Mucosa of descending colon (tissue), 3 donors: Measurements from ENCODE around the gene MLXIPL. TPM values are rescaled to one million over a fixed set of nuclear protein-coding genes. Genes with fewer than 3 reads are reported as not detected.

Experiments
- ATAC-seq: fragments of 200-7000 bp; cut with Tn5 transposase; one replicate; pipeline ENCODE4 v1.9.1; 2020; ENCODE audit warnings: mild to moderate bottlenecking, moderate library complexity
- DNase-seq, 3 donors: peaks; one replicate each; pipeline ENCODE4 v3.0.0-alpha.2; 2020
- H3K36me3 ChIP-seq: fragments of 200-600 bp; one replicate; pipeline ENCODE4 v1.8.0; 2021; ENCODE audit warnings: low read depth, mild to moderate bottlenecking
- H3K4me1 ChIP-seq: fragments of 200-600 bp; one replicate; pipeline ENCODE4 v1.8.0; 2021; ENCODE audit warnings: low read depth, mild to moderate bottlenecking
- H3K4me3 ChIP-seq: fragments of 200-600 bp; one replicate; pipeline ENCODE4 v1.8.0; 2021; ENCODE audit warnings: mild to moderate bottlenecking
- H3K9me3 ChIP-seq: fragments of 200-600 bp; one replicate; pipeline ENCODE4 v1.8.0; 2021; ENCODE audit warnings: mild to moderate bottlenecking
- CTCF ChIP-seq: fragments of 200-600 bp; IDR thresholded peaks from one replicate; pipeline ENCODE4 v1.8.0; 2022; ENCODE audit warnings: antibody characterized with exemption, mild to moderate bottlenecking
- intact Hi-C, 2 donors: fragments of 100-400 bp; cut with DNase I in 1 of 2; cut with micrococcal nuclease in 1 of 2; formaldehyde crosslinking; loops; one replicate each; pipeline versions ENCODE4 v1.11.0 to v1.11.1; 2022; cut with DNase I, micrococcal nuclease
- total RNA-seq, 3 donors: library from RNA; stranded (reverse); fragmentation: NEBNext Ultra II Directional in 2 of 3; extraction: Animal tissue kit (Norgen Biotek cat#: 25700) in 2 of 3; gene quantifications; one replicate each; pipeline versions ENCODE4 v1.2.1 to v1.2.4, GENCODE V29; 2021 to 2023
- donor health status: DM: no; HTN: no; CAD: no; lungs with moderate emphysema.
- donor health status: DM: no; HTN: no; CAD: no.
- donor health status: DM: no; HTN: yes; CAD: no.

MLXIPL gene
- total RNA-seq, 3 donors from 2014 or later, result 13.3 to 18.0 (median 15.1) TPM

DNA sequence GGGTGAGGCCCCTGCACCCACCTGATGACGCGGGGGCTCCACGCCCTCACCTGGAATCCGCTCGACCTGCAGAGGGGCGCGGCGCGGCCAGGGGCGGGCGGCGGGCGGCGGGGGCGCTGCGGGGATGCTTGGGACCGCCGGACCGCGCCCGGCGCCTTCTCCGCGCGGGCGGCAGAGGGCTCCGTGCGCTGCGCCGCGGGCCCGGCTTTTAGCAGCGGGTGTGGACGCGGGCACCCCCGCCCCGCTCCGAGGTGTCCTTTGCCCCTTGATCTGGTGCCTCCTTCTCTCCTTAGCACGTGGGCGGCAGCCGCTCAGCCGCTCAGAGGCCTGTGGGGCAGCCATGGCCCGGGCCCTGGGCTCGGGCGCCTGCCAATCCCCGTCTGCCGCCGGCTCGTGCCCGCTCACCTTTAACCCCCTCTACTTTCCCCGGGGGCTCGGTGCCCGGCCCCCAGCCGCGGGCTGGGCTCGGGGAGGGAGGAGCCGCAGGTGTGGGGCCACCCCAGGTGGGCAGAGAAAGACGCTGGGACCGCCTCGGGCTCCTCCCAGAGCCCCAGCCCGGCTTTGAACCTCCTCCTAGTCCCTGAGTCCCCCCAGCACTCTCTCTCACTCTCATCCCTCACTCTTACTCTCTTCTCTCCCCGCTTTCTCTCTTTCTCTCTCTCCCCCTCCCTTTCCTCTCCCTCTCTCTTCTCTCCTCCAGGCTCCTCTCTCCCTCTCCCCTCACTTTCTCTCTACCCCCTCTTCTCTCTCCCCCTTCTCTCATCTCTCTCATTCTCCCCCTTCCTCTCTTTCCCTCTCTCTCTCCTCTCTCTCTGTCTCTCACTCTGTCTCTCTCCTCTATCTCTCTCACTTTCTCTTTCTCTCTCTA is 23.6 kb upstream of the MLXIPL start:
- Histone ChIP-seq H3K4me3 (no peak overlapping the region), H3K36me3 (no peaks in the 10 kb centered on the region), H3K9me3 (no peaks in the 10 kb centered on the region), H3K4me1 (peaks cover 9% of the 10 kb centered on the region)
- intact Hi-C loops, result no loop called here
- ATAC-seq (peak; percentile 93), DNase-seq (peak; percentile 80 to 86 (median 84))
- peak; percentile 36 for TF ChIP-seq CTCF

DNA sequence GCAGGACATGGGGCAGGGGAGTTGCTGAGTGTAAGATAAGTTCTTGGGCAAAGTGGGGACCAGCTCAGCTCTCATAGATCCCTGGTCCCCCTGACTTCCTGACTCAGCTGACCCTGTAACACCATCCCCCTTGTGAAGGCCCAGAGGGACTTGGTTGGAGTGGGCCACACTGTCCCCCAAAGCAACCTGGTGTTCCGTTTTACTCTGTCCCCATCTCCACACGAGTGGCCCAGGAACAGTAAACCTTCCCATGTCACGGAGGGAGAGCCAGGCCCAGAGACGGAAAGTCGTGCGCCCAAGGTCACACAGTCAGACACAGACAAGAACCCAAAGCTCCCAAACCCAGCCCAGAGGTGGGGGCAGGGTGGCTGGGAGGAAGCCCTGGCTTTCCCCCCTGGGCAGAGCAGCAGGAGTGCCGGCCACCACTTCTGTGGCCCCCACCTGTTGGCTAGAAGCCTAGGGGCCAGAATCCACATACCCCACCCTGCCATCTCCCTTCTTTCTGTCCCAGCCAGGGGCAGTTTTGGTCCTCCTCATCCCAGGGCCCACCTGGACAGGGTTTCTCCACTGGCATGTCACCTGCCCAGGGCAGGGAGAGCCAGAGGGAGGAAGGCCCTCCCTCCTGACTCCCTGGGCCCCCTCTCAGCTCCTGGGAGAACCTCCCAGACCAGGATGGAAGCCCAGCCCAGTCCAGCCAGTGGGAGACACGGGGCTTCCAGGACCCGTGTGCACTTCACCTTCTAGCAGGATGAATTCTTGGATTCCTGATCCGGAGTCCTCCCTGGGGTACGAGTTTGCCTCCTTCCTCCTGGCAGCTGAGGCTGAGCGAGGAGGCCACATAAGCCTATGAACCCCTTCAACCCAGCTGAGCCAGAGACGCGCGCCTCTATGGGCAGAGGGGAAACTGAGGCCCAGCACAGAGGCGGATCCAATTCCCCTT is 22.7 kb upstream of the MLXIPL start:
- ATAC-seq, result no peak

GRCh38 chr7:73645643-73646174 is 21.4 kb upstream of the MLXIPL start:
- peaks cover 9% of the 10 kb centered on the region for H3K9me3 ChIP-seq
- no peak for TF ChIP-seq CTCF
- intact Hi-C loops, result no loop called here
- H3K4me3 ChIP-seq, result no peak overlapping the region
- ATAC-seq (peak; percentile 32), DNase-seq (no peak)
- H3K4me1 ChIP-seq, result peaks cover 4% of the 10 kb centered on the region
- no peaks in the 10 kb centered on the region for H3K36me3 ChIP-seq

More for the DNA sequence above, 22.7 kb upstream of the MLXIPL start:
- TF ChIP-seq CTCF, result no peak
- no peak for DNase-seq
- H3K4me3 ChIP-seq, result no peak overlapping the region
- no peaks in the 10 kb centered on the region for H3K9me3 ChIP-seq
- no peaks in the 10 kb centered on the region for H3K36me3 ChIP-seq
- H3K4me1 ChIP-seq, result peaks cover 4% of the 10 kb centered on the region
- intact Hi-C loops, result no loop called here

GRCh38 chr7:73644688-73645286 is 20.5 kb upstream of the MLXIPL start:
- ATAC-seq, result no peak
- Histone ChIP-seq H3K9me3 (peaks cover 9% of the 10 kb centered on the region), H3K4me1 (peaks cover 4% of the 10 kb centered on the region), H3K4me3 (no peak overlapping the region), H3K36me3 (no peaks in the 10 kb centered on the region)
- intact Hi-C loops, result no loop called here
- TF ChIP-seq CTCF, result no peak
- DNase-seq, result no peak

DNA sequence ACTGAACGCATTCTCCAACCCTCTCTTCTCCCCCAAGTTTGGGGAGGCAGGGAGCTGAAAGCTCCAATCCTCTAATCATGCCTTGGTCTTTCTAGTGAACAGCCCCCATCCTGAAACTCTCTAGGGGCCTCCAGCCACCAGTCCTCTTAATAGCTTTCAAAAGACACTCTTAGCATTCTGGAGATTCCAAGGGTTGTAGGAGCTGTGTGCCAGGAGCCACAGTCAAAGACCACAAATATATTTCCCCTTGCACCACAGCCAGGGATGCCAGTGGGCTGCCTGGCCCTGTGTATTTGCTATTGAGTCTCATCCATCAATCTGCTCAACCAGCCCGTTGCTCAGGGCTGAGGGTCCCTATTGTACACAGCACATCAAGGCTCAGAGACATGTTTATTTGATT is 18.5 kb upstream of the MLXIPL start:
- intact Hi-C loops, result no loop called here
- peaks cover 9% of the 10 kb centered on the region for H3K9me3 ChIP-seq
- H3K36me3 ChIP-seq, result no peaks in the 10 kb centered on the region
- no peak for TF ChIP-seq CTCF
- H3K4me3 ChIP-seq, result no peak overlapping the region
- DNase-seq, result no peak
- peaks cover under 1% of the 10 kb centered on the region for H3K4me1 ChIP-seq
- ATAC-seq, result no peak
